Measurements from ENCODE around the gene FSIP1.

- TF ChIP-seq CTCF (IDR thresholded peaks at IDR 0.05) = no peak
- TF ChIP-seq CREM (CRISPR knock-in tag; IDR thresholded peaks at IDR 0.05) = no peak
- no peak for TF ChIP-seq HMGXB4 (CRISPR knock-in tag; IDR thresholded peaks at IDR 0.05)
- no peak for TF ChIP-seq MAX (CRISPR knock-in tag; IDR thresholded peaks at IDR 0.05)
- no peak for TF ChIP-seq MLX (CRISPR knock-in tag; IDR thresholded peaks at IDR 0.05)
- TF ChIP-seq ZNF138 (CRISPR knock-in tag; conservative IDR thresholded peaks at IDR 0.05) = no peak
- no peak for TF ChIP-seq ETV6 (CRISPR knock-in tag; IDR thresholded peaks at IDR 0.05)
- TF ChIP-seq ESRRA (CRISPR knock-in tag; IDR thresholded peaks at IDR 0.05; ENCODE audit: borderline replicate concordance) = no peak
- TF ChIP-seq NR2C2 (CRISPR knock-in tag; IDR thresholded peaks at IDR 0.05) = no peak
- TF ChIP-seq ZNF121 (CRISPR knock-in tag; IDR thresholded peaks at IDR 0.05) = no peak
- TF ChIP-seq CREB1 (CRISPR knock-in tag; IDR thresholded peaks at IDR 0.05) = no peak
Measured at GRCh38 chr15:39573287-39573686, 209.4 kb downstream of the FSIP1 start.
